WERI-Rb-1 (cell line): ENCODE results near the gene DHRS7C.

Experiments used
- DNase-seq: peaks from one replicate; pipeline ENCODE4 v3.0.0-alpha.2; 2020
- H3K27ac ChIP-seq: fragments of 250-450 bp; sonication (Bioruptor Pico); 2 replicates; pipeline ENCODE4 v1.5.1; 2020; ENCODE audit warnings: mild to moderate bottlenecking, moderate library complexity
- H3K27me3 ChIP-seq: fragments of 250-450 bp; sonication (Bioruptor Pico); 2 replicates; pipeline ENCODE4 v1.5.1; 2021; ENCODE audit warnings: mild to moderate bottlenecking, low read depth, moderate library complexity; ENCODE audit not compliant: insufficient read depth, severe bottlenecking
- H3K36me3 ChIP-seq: fragments of 250-450 bp; sonication (Bioruptor Pico); 2 replicates; pipeline ENCODE4 v1.5.1; 2020; ENCODE audit warnings: mild to moderate bottlenecking, moderate library complexity
- H3K4me3 ChIP-seq: 2 replicates; pipeline ENCODE4 v1.5.1; 2011; ENCODE audit warnings: low read depth, mild to moderate bottlenecking, control low read depth, low read length
- H3K9me3 ChIP-seq: fragments of 250-450 bp; sonication (Bioruptor Pico); 2 replicates; pipeline ENCODE4 v1.5.1; 2021; ENCODE audit warnings: mild to moderate bottlenecking, moderate library complexity; ENCODE audit not compliant: severe bottlenecking
- TF ChIP-seq, protein P1 (sequence below): IDR thresholded peaks from 2 replicates; pipeline ENCODE4 v1.5.1; 2011; ENCODE audit warnings: low read depth, mild to moderate bottlenecking, control low read depth, inconsistent platforms, low read length

Gene DHRS7C

DNA sequence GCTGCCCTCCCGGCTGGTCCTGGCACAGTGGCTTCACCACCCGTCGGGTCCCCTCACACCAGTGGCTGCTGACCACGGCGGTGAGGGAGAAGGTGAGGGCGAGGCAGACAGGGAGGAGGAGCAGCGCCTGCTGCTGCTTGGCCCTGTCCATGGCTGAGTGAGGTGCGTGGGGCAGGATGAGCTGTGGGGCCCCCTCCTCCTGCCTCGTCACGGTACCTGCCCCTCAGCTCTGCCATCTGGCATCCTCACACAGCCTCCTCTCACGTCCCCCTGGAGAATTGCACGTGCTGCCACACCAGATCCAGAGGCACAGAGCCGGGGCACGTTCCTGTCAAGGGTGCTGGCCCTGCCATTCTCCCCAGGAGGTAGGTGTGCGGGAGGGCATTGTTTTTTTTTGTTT, 30.5 kb upstream of the DHRS7C start, which contains the start of gene GSG1L2:
GSG1L2 (minus strand) TSS at position 159 of the 400 bp plus-strand sequence; CDS start at position 151, 8 bp downstream.
- Histone ChIP-seq H3K27ac (no peak within 1 kb of the TSS; the same call in 1 of the 2 replicates), H3K27me3 (no peaks in the 10 kb centered on the region), H3K36me3 (no peaks in the 10 kb centered on the region), H3K4me3 (no peak within 1 kb of the TSS), H3K9me3 (no peaks in the 10 kb centered on the region)
- DNase-seq, result peak; percentile 67
- TF ChIP-seq, protein P1, sequence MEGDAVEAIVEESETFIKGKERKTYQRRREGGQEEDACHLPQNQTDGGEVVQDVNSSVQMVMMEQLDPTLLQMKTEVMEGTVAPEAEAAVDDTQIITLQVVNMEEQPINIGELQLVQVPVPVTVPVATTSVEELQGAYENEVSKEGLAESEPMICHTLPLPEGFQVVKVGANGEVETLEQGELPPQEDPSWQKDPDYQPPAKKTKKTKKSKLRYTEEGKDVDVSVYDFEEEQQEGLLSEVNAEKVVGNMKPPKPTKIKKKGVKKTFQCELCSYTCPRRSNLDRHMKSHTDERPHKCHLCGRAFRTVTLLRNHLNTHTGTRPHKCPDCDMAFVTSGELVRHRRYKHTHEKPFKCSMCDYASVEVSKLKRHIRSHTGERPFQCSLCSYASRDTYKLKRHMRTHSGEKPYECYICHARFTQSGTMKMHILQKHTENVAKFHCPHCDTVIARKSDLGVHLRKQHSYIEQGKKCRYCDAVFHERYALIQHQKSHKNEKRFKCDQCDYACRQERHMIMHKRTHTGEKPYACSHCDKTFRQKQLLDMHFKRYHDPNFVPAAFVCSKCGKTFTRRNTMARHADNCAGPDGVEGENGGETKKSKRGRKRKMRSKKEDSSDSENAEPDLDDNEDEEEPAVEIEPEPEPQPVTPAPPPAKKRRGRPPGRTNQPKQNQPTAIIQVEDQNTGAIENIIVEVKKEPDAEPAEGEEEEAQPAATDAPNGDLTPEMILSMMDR, result peak; percentile 31; the same call in 1 of the 2 replicates

GRCh38 chr17:9820448-9820847, 29.1 kb upstream of the DHRS7C start:
- TF ChIP-seq, protein P1, result no peak
- H3K36me3 ChIP-seq, result no peaks in the 10 kb centered on the region
- no peak overlapping the region for H3K27ac ChIP-seq
- DNase-seq, result no peak
- no peak overlapping the region for H3K4me3 ChIP-seq
- H3K9me3 ChIP-seq, result no peaks in the 10 kb centered on the region
- H3K27me3 ChIP-seq, result no peaks in the 10 kb centered on the region

DNA sequence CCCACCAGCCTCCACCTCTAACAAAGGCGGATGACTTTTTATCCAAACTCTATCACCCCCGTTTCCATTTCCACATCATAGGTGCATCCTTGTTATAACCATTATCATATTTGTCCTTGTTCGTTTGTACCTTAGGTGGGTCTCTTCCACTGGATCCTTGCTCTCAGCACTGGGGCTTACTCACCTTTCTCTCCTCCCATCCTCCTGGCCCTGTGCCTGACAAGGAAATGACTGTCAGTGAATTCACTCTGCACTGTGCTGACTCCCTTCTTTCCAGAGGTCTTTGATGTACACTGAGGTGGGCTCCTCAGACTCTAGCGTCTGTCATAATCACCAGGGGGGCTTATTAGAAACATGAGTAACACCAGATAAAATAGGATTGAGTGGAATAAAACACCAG, 27.4 kb upstream of the DHRS7C start:
- DNase-seq, result no peak
- TF ChIP-seq, protein P1, result no peak
- H3K36me3 ChIP-seq, result no peaks in the 10 kb centered on the region

DNA sequence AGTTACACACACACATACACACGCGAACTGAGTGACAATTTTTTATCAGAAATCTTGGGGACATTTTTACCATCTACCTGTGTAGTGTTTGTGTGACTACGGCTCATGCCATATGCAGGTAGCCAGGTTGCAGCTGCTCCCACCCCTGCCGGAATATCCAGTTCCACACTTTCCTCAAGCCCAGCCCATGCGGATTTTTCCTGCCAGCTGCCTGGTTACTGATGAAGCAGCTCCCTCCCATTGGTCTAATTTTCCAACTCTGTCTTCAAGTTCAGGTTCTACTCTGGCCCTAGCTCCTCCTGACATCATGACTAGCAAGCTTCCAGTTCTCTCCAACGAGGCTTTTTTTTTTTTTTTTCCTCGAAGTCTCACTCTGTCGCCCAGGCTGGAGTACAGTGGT, 25.7 kb upstream of the DHRS7C start:
- H3K9me3 ChIP-seq, result no peaks in the 10 kb centered on the region
- H3K27ac ChIP-seq, result no peak overlapping the region
- TF ChIP-seq, protein P1, result no peak
- H3K27me3 ChIP-seq, result no peaks in the 10 kb centered on the region
- no peak overlapping the region for H3K4me3 ChIP-seq
- peak; percentile 65 for DNase-seq
- no peaks in the 10 kb centered on the region for H3K36me3 ChIP-seq

More for the DNA sequence above, 27.4 kb upstream of the DHRS7C start:
- Histone ChIP-seq H3K27me3 (no peaks in the 10 kb centered on the region), H3K27ac (no peak overlapping the region), H3K4me3 (no peak overlapping the region), H3K9me3 (no peaks in the 10 kb centered on the region)

GRCh38 chr17:9816472-9816871, 25.1 kb upstream of the DHRS7C start:
- TF ChIP-seq, protein P1, result no peak
- H3K27me3 ChIP-seq, result no peaks in the 10 kb centered on the region
- H3K36me3 ChIP-seq, result no peaks in the 10 kb centered on the region
- no peaks in the 10 kb centered on the region for H3K9me3 ChIP-seq
- no peak for DNase-seq
- H3K27ac ChIP-seq, result no peak overlapping the region
- no peak overlapping the region for H3K4me3 ChIP-seq

DNA sequence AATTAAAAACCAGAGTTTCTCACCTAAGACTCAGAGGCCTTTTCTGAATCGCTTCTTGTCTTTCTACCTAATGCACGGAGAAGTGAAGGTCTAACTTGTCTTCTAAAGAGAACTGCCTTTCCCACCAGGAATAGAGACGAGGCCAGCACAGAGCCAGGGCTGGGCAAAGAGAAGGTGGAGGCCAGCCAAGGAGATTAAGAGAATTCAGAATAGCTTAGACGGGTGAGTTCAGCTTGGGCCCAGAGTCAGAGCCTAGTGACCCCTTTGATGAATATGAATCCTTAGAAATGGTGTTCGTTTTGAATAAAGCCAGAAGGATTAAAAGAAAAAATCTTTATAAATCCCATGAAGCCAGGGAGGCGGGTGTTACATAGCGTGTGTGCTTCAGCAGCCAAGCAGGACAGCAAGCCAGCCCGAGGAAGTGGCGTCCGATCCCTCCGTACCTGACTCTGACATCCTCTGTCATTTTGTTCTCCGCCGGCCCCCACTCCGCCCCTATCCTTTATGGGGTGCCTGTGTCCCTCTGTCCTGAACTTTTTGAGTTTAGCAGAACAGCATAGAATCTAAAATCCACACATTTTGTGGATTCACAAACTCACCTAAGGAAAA, 23.0 kb upstream of the DHRS7C start:
- Histone ChIP-seq H3K27ac (no peak overlapping the region), H3K36me3 (no peaks in the 10 kb centered on the region), H3K9me3 (no peaks in the 10 kb centered on the region), H3K27me3 (no peaks in the 10 kb centered on the region), H3K4me3 (no peak overlapping the region)
- no peak for DNase-seq
- TF ChIP-seq, protein P1, result no peak
